Uterine smooth muscle cell (primary cell): ENCODE measurements around the gene SERPINA12. TPM values are rescaled to one million over a fixed set of nuclear protein-coding genes. Genes with fewer than 3 reads are reported as not detected.

Source experiments
- total RNA-seq: library from RNA; depleted of rRNA; stranded (reverse); fragments of >200 nt; gene quantifications from 2 replicates; pipeline ENCODE4 v1.2.3, GENCODE V29; 2014

The SERPINA12 gene, protein sequence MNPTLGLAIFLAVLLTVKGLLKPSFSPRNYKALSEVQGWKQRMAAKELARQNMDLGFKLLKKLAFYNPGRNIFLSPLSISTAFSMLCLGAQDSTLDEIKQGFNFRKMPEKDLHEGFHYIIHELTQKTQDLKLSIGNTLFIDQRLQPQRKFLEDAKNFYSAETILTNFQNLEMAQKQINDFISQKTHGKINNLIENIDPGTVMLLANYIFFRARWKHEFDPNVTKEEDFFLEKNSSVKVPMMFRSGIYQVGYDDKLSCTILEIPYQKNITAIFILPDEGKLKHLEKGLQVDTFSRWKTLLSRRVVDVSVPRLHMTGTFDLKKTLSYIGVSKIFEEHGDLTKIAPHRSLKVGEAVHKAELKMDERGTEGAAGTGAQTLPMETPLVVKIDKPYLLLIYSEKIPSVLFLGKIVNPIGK
- total RNA-seq = not detected in 2 replicates

DNA sequence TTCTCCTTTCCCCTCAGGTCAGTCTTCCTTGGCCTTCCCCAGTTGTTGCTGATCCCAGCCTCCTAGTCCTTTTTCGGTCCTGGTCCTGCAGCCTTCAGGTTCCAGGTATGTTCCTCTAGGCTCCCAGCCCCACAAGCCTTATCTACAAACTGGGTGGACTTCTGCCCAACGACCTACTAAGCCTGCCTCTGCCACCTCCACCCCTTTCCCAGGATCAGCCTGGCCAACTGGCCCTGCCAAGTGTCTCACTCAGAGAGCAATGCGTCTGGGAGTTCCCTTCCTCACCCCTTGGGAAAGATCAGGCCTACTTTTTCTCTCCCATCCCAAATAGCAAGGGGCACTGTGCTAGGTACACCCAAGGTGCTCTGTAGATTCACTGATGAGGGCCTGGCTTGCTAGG lies at the start of gene SERPINA12:
TSS of gene SERPINA12 (minus strand) at position 114 of the 400 bp plus-strand sequence. CDS start 11,072 bp downstream, outside the sequence.

DNA sequence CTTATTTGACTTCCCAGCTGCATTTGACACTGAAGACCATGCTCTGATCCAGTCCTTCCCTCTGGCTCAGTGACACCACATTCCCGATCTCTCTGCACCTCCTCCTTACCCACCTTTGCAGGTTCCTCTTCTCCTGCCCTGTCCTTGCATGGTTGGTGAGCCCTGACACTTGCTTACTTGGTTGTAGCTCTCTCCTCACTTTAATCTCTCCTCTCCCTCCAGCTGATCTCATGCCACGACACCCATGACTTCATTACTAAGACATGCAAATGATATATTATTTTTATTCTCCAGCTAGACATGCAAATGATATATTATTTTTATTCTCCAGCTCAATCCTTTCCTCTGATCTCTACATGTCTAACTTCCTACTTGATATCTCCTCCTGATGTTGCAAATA lies 33.2 kb downstream of the SERPINA12 start, which contains the start of gene SERPINA9:
TSS of gene SERPINA9 (minus strand) at position 175 of the 400 bp plus-strand sequence. CDS start 6,357 bp downstream, outside the sequence.

Other genes starting within 250 kb of the SERPINA12 start
- under 0.01 TPM in 1 of 2 replicates, not detected in the other for gene SERPINA10, start 216.2 kb downstream of the SERPINA12 start, total RNA-seq
- not detected in 2 replicates for gene SERPINA6, start 186.1 kb downstream of the SERPINA12 start, total RNA-seq
- gene SERPINA2, start 142.8 kb downstream of the SERPINA12 start, total RNA-seq = not detected in 2 replicates
- gene SERPINA1, start 120.9 kb downstream of the SERPINA12 start, total RNA-seq = 0.22 TPM in 1 of 2 replicates, not detected in the other
- not detected in 2 replicates for gene SERPINA11, start 56.7 kb downstream of the SERPINA12 start, total RNA-seq
- gene SERPINA9, start 33.3 kb downstream of the SERPINA12 start, total RNA-seq = not detected in 2 replicates
- gene SERPINA4, start 52.0 kb upstream of the SERPINA12 start, total RNA-seq = not detected in 2 replicates
- gene SERPINA5, start 72.0 kb upstream of the SERPINA12 start, total RNA-seq = not detected in 2 replicates
- 0.22 and 2.1 TPM in 2 replicates for gene SERPINA3, start 102.9 kb upstream of the SERPINA12 start, total RNA-seq